GM23338 (cell line): Measurements from ENCODE around the gene ULK4. TPM values are rescaled to one million over a fixed set of nuclear protein-coding genes. Genes with fewer than 3 reads are reported as not detected.

ENCODE experiments used
- ATAC-seq: fragments of 200-7000 bp; cut with Tn5 transposase; 3 replicates; pipeline ENCODE4 v1.9.1; 2020
- DNase-seq: peaks from one replicate; pipeline ENCODE4 v3.0.0-alpha.2; 2015; ENCODE audit warnings: low spot score
- H2AFZ ChIP-seq: fragments of 200-600 bp; sonication (generic); 2 replicates; pipeline ENCODE4 v1.8.0; 2016; ENCODE audit warnings: antibody characterized with exemption, mild to moderate bottlenecking, moderate library complexity
- H3F3A ChIP-seq: fragments of 200-600 bp; sonication (generic); replicated peaks from 2 replicates; pipeline ENCODE4 v1.8.0; 2017; ENCODE audit warnings: antibody characterized with exemption, mixed run types, low read depth
- H3K27ac ChIP-seq: fragments of 200-600 bp; sonication (generic); 2 replicates; pipeline ENCODE4 v1.6.1; 2016; ENCODE audit warnings: low read depth
- H3K27me3 ChIP-seq: fragments of 200-600 bp; sonication (generic); 2 replicates; pipeline ENCODE4 v1.8.0; 2016; ENCODE audit warnings: mild to moderate bottlenecking, mixed run types, moderate library complexity; ENCODE audit not compliant: insufficient read depth
- H3K36me3 ChIP-seq: fragments of 200-600 bp; sonication (generic); 2 replicates; pipeline ENCODE4 v1.8.0; 2016; ENCODE audit warnings: mild to moderate bottlenecking; ENCODE audit not compliant: insufficient read depth
- H3K4me1 ChIP-seq: fragments of 200-600 bp; sonication (generic); 2 replicates; pipeline ENCODE4 v1.8.0; 2016; ENCODE audit warnings: mild to moderate bottlenecking, moderate library complexity; ENCODE audit not compliant: insufficient read depth
- H3K4me2 ChIP-seq: fragments of 200-600 bp; sonication (generic); 2 replicates; pipeline ENCODE4 v1.7.1; 2017; ENCODE audit warnings: mixed run types
- H3K4me3 ChIP-seq: fragments of 200-600 bp; sonication (generic); 2 replicates; pipeline ENCODE4 v1.6.1; 2016; ENCODE audit warnings: mixed run types
- H3K79me2 ChIP-seq: fragments of 200-600 bp; sonication (generic); replicated peaks from 2 replicates; pipeline ENCODE4 v1.8.0; 2017; ENCODE audit warnings: mild to moderate bottlenecking; ENCODE audit not compliant: insufficient read depth
- H3K9me2 ChIP-seq: fragments of 200-600 bp; sonication (generic); 2 replicates; pipeline ENCODE4 v1.8.0; 2017; ENCODE audit not compliant: insufficient read depth
- H4K20me1 ChIP-seq: fragments of 200-600 bp; sonication (generic); replicated peaks from 2 replicates; pipeline ENCODE4 v1.8.0; 2017; ENCODE audit warnings: mild to moderate bottlenecking; ENCODE audit not compliant: insufficient read depth
- H3K27ac Mint-ChIP-seq: 2 replicates; pipeline ENCODE4 v1.8.0; 2020; ENCODE audit warnings: inconsistent platforms, mild to moderate bottlenecking, moderate library complexity, mixed read lengths
- H3K27me3 Mint-ChIP-seq: 3 replicates; pipeline ENCODE4 v1.8.0; 2022; ENCODE audit warnings: low read depth, mild to moderate bottlenecking, moderate library complexity, mixed read lengths, inconsistent platforms; ENCODE audit not compliant: insufficient read depth, poor library complexity
- H3K36me3 Mint-ChIP-seq: 3 replicates; pipeline ENCODE4 v1.8.0; 2021; ENCODE audit warnings: low read depth, mild to moderate bottlenecking, inconsistent platforms, moderate library complexity, mixed read lengths
- H3K4me1 Mint-ChIP-seq: 3 replicates; pipeline ENCODE4 v1.8.0; 2020; ENCODE audit warnings: mild to moderate bottlenecking, inconsistent platforms, mixed read lengths
- H3K4me3 Mint-ChIP-seq: 3 replicates; pipeline ENCODE4 v1.8.0; 2021; ENCODE audit warnings: moderate library complexity, mild to moderate bottlenecking, inconsistent platforms, mixed read lengths
- H3K9me3 Mint-ChIP-seq: 3 replicates; pipeline ENCODE4 v1.8.0; 2020; ENCODE audit warnings: moderate library complexity, mild to moderate bottlenecking, inconsistent platforms, mixed read lengths
- CREB1 ChIP-seq: fragments of 250-450 bp; sonication (Bioruptor Pico); IDR thresholded peaks from 2 replicates; pipeline ENCODE4 v1.5.0; 2020; ENCODE audit warnings: low read depth, mild to moderate bottlenecking, moderate library complexity
- EZH2phosphoT487 ChIP-seq: fragments of 200-600 bp; sonication (generic); IDR thresholded peaks from one replicate; pipeline ENCODE4 v1.8.1; 2018; ENCODE audit warnings: antibody characterized with exemption; ENCODE audit not compliant: unreplicated experiment
- ZNF114 ChIP-seq: fragments of 250-450 bp; sonication (Bioruptor Pico); IDR thresholded peaks from 2 replicates; pipeline ENCODE4 v1.5.0; 2020; ENCODE audit warnings: mild to moderate bottlenecking, moderate library complexity
- polyA plus RNA-seq: library from polyadenylated mRNA; unstranded; fragments of >200 nt; fragmentation: Nextera tagmentation; extraction: Ambion mirVana; gene quantifications from 2 replicates; pipeline ENCODE4 v1.2.1, GENCODE V29; 2016
- total RNA-seq: library from RNA; depleted of rRNA; stranded (reverse); fragments of >200 nt; shearing (Covaris generic); gene quantifications from 2 replicates; pipeline ENCODE4 v1.2.3, GENCODE V29; 2014
- TF ChIP-seq, protein P1 (sequence below), 2 experiments: fragments of 200-600 bp in 1 of 2; sonication (generic) in 1 of 2; conservative IDR thresholded peaks; 2 replicates each; pipeline versions ENCODE4 v1.5.1 to v1.6.1; 2016 to 2017; ENCODE audit warnings: antibody characterized with exemption in 2 of 2, low read depth in 2 of 2, mild to moderate bottlenecking in 2 of 2, moderate library complexity in 1 of 2
- TF ChIP-seq, protein P2 (sequence below): fragments of 250-450 bp; sonication (Bioruptor Pico); IDR thresholded peaks from 2 replicates; pipeline ENCODE4 v1.5.0; 2020; ENCODE audit warnings: mild to moderate bottlenecking, moderate library complexity

ULK4 gene
- total and polyA plus RNA-seq, 2 experiments from 2014 or later = 20.8 to 41.4 TPM

DNA sequence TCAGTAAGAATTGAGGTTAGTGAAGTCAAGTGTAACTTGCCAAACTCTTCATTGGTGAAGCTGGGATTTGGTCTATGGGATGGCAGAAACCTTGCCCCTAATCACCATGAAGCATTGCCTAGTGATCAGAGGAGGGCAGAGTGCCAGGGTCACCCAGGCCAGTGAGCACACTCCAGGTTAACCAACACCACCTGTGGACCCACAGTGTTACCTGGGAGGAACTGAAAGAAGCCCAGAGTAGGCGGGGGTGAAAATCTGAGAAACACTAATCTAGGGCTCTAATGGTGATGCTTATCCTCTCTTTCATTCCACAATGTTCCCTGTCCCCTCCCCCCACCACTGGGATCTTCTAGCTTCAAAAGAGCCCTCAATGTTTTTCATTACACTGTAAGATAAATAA is 389.8 kb downstream of the ULK4 start (continued):
- TF ChIP-seq CREB1 (CRISPR knock-in tag) (no peak), ZNF114 (CRISPR knock-in tag) (no peak)

DNA sequence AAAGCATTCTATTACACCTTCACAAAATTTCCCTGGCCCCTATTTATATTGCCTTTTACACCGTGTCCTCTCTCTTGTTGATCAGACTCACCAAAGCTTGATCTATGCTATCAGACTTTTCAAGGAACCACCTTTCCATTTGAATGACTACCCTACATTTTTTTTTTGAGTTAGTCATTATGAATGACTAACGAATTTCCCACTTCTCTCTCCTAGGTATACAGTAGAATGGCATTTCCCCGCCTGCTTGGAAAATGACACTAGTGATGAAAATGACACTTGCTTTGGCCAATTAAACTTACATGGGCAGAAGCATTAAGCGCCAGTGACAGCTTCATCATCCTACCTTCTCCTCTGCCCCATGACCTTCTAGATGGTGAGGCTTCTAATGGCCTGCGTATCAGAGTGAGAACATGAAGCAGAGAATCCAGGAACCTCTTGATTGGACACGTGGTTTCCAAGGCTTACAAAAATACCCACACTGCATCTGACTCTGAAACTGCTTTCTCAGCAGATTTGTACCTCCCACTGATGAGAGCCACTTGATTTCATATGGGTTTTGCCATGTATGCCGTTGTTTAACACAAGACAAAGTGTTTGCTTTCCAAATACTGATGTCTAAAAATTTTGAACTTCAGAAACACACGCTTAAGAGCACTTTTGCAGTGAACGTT is 392.1 kb downstream of the ULK4 start:
- no peaks in the 10 kb centered on the region for H3K79me2 ChIP-seq
- no peak overlapping the region for H2AFZ ChIP-seq
- H3F3A ChIP-seq = no peaks in the 10 kb centered on the region
- Mint-ChIP-seq H3K27me3 (no peaks in the 10 kb centered on the region), H3K9me3 (no peaks in the 10 kb centered on the region), H3K4me1 (peaks cover 19% of the 10 kb centered on the region), H3K4me3 (no peak overlapping the region), H3K36me3 (peaks cover 2% of the 10 kb centered on the region; the same call in 1 of the 3 replicates), H3K27ac (no peak overlapping the region)
- ATAC-seq = no peak
- peaks cover 7% of the 10 kb centered on the region; the same call in 1 of the 2 replicates for H3K4me1 ChIP-seq
- no peaks in the 10 kb centered on the region for H3K36me3 ChIP-seq
- no peak overlapping the region for H3K4me2 ChIP-seq
- no peak overlapping the region for H3K27ac ChIP-seq
- no peaks in the 10 kb centered on the region for H3K9me2 ChIP-seq
- H3K27me3 ChIP-seq = no peaks in the 10 kb centered on the region
- H3K4me3 ChIP-seq = no peak overlapping the region
- DNase-seq = no peak
- H4K20me1 ChIP-seq = no peaks in the 10 kb centered on the region
- TF ChIP-seq, protein P1, sequence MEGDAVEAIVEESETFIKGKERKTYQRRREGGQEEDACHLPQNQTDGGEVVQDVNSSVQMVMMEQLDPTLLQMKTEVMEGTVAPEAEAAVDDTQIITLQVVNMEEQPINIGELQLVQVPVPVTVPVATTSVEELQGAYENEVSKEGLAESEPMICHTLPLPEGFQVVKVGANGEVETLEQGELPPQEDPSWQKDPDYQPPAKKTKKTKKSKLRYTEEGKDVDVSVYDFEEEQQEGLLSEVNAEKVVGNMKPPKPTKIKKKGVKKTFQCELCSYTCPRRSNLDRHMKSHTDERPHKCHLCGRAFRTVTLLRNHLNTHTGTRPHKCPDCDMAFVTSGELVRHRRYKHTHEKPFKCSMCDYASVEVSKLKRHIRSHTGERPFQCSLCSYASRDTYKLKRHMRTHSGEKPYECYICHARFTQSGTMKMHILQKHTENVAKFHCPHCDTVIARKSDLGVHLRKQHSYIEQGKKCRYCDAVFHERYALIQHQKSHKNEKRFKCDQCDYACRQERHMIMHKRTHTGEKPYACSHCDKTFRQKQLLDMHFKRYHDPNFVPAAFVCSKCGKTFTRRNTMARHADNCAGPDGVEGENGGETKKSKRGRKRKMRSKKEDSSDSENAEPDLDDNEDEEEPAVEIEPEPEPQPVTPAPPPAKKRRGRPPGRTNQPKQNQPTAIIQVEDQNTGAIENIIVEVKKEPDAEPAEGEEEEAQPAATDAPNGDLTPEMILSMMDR (conservative IDR thresholded peaks at IDR 0.05; ENCODE audit: low read depth in 2 of 2) = no peak
- TF ChIP-seq, protein P2, sequence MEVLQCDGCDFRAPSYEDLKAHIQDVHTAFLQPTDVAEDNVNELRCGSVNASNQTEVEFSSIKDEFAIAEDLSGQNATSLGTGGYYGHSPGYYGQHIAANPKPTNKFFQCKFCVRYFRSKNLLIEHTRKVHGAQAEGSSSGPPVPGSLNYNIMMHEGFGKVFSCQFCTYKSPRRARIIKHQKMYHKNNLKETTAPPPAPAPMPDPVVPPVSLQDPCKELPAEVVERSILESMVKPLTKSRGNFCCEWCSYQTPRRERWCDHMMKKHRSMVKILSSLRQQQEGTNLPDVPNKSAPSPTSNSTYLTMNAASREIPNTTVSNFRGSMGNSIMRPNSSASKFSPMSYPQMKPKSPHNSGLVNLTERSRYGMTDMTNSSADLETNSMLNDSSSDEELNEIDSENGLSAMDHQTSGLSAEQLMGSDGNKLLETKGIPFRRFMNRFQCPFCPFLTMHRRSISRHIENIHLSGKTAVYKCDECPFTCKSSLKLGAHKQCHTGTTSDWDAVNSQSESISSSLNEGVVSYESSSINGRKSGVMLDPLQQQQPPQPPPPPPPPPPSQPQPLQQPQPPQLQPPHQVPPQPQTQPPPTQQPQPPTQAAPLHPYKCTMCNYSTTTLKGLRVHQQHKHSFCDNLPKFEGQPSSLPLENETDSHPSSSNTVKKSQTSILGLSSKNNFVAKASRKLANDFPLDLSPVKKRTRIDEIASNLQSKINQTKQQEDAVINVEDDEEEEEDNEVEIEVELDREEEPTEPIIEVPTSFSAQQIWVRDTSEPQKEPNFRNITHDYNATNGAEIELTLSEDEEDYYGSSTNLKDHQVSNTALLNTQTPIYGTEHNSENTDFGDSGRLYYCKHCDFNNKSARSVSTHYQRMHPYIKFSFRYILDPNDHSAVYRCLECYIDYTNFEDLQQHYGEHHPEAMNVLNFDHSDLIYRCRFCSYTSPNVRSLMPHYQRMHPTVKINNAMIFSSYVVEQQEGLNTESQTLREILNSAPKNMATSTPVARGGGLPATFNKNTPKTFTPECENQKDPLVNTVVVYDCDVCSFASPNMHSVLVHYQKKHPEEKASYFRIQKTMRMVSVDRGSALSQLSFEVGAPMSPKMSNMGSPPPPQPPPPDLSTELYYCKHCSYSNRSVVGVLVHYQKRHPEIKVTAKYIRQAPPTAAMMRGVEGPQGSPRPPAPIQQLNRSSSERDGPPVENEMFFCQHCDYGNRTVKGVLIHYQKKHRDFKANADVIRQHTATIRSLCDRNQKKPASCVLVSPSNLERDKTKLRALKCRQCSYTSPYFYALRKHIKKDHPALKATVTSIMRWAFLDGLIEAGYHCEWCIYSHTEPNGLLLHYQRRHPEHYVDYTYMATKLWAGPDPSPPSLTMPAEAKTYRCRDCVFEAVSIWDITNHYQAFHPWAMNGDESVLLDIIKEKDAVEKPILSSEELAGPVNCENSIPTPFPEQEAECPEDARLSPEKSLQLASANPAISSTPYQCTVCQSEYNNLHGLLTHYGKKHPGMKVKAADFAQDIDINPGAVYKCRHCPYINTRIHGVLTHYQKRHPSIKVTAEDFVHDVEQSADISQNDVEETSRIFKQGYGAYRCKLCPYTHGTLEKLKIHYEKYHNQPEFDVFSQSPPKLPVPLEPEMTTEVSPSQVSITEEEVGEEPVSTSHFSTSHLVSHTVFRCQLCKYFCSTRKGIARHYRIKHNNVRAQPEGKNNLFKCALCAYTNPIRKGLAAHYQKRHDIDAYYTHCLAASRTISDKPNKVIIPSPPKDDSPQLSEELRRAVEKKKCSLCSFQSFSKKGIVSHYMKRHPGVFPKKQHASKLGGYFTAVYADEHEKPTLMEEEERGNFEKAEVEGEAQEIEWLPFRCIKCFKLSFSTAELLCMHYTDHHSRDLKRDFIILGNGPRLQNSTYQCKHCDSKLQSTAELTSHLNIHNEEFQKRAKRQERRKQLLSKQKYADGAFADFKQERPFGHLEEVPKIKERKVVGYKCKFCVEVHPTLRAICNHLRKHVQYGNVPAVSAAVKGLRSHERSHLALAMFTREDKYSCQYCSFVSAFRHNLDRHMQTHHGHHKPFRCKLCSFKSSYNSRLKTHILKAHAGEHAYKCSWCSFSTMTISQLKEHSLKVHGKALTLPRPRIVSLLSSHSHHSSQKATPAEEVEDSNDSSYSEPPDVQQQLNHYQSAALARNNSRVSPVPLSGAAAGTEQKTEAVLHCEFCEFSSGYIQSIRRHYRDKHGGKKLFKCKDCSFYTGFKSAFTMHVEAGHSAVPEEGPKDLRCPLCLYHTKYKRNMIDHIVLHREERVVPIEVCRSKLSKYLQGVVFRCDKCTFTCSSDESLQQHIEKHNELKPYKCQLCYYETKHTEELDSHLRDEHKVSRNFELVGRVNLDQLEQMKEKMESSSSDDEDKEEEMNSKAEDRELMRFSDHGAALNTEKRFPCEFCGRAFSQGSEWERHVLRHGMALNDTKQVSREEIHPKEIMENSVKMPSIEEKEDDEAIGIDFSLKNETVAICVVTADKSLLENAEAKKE (CRISPR knock-in tag) = no peak
- TF ChIP-seq EZH2phosphoT487 (no peak), CREB1 (CRISPR knock-in tag) (no peak)
